GM18507 (cell line): Measurements from ENCODE around the gene AVL9.
"Not testable (repeated sequence)": the region's sequence is repeated elsewhere in the genome, so short reads cannot be mapped to it uniquely, and the experiment has no call there.

Experiments
- DNase-seq: peaks from one replicate; pipeline ENCODE4 v3.0.0; 2011; ENCODE audit warnings: low read depth; ENCODE audit not compliant: insufficient read length; ENCODE audit errors: extremely low spot score
- FAIRE-seq: peaks from 2 replicates; lab custom pipeline; 2011; peaks lifted over from hg19 to GRCh38; lab: Jason Lieb, UNC

Gene AVL9

DNA sequence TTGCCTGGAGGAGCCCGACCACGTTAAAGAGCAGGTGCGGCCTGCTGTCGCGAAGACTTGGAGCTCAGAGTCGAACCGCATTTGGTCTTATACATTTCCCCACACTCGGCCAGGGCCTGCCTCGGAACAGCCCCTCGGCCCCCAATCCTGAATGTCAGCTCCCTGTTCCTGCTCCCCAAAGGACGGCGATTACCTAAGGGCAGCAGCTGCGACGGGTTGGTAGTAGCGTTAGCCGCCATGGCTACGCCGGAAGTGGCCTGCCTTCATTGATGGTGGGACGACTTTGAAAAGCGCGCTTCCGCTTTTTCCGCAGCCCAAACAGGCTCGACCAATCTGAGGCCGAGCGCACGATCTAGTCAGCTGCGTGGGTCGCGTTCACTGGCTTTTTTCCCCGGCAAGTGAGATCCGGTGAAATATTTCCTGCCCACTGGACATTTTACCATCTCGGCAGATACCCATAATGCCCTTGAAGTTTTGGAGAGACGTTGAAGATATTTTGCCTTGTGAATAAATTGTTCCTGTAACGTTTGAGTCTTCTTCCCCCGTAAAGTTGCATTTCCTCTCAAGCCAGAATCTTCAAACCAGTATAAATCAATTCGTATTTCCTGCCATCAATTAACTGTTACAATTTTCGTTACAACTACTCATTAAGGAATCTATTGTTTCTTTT, 5.0 kb upstream of the AVL9 start, which contains the start of gene LSM5:
TSS of gene LSM5 (minus strand) at position 254 of the 670 bp plus-strand sequence. CDS start at position 239, 15 bp downstream.
- FAIRE-seq (peak; percentile 88), DNase-seq (peak; percentile 60)

- DNase-seq (no peak), FAIRE-seq (no peak)
These were observed 367 bp upstream of the AVL9 start for GRCh38 chr7:32494946-32495297.

- no peak for DNase-seq
- FAIRE-seq: peak; percentile 15
These were observed 944 bp downstream of the AVL9 start for GRCh38 chr7:32496052-32496813.

- not testable (repeated sequence) for FAIRE-seq, DNase-seq
These were observed 4.5 kb downstream of the AVL9 start for GRCh38 chr7:32499755-32500154.

DNA sequence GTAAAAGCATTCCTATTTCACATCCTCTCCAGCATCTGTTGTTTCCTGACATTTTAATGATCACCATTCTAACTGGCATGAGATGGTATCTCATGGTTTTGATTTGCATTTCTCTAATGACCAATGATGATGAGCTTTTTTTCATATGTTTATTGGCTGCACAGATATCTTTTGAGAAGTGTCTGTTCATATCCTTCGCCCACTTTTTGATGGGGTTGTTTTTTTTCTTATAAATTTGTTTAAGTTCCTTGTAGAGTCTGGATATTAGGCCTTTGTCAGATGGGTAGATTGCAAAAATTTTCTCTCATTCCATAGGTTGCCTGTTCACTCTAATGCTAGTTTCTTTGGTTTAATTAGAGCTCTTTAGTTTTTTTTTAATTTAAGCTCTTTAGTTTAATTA, 4.9 kb downstream of the AVL9 start:
- FAIRE-seq, DNase-seq: not testable (repeated sequence)

DNA sequence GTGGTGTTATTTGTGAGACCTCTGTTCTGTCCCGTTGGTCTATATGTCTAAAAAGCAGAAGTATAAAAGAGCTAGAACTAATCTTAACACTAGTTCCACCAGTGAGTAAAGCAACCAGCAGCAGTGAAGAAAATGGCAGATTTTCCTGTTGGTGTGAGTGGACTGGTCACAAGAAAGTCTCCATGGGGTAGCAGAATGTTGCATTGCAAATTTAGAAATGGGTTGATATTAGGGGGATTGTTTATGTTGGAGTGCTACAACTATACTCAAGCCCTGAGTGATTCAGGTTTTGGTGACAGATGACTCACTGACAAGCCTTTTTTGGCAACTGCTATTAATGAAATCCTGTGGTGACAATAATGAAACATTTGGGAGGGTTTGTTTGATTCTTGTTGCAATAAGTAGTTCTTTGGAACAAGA, 5.6 kb downstream of the AVL9 start:
- DNase-seq: no peak

DNA sequence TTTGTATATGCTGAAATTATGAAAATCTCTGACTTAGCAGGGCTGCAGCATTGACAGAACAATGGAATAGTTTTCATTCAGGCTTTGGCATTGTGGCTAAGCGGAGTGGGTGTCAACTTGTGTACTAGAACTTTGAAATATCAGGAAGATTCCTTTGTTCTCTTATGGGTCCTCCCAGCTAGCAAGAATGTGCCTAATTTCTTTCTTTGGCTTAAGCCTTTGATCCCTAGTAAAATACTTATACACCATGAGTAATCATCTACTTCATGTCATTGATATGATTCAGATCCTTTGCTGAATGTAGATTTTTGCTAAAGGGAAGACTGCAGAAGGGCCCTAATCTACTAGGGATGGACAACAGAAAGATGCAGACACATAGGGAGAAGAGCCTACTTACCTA, 6.2 kb downstream of the AVL9 start:
- DNase-seq (no peak), FAIRE-seq (no peak)

More for the DNA sequence above, 5.6 kb downstream of the AVL9 start:
- no peak for FAIRE-seq

GRCh38 chr7:32502728-32503127, 7.4 kb downstream of the AVL9 start:
- FAIRE-seq: no peak
- no peak for DNase-seq

- peak; percentile 64 for FAIRE-seq
- DNase-seq: no peak
These were observed 11.2 kb downstream of the AVL9 start for GRCh38 chr7:32506266-32507054.

DNA sequence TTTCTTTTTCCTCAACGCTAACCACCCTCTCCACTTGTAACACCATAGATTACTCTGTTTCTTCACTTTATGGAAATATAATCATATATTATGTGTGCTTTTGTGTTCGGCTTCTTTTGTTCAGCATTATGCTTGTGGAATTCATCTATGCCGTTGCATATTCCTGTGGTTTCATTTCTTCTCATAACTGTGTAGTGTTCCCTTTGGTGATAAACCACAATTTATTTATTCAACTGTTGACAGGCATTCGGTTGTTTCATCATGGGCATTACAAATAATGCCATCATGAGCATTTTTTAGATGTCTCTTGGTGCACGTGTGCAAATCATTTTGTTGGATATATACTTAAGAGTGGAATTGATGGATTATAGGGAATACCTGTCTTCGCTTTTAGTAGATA, 12.1 kb downstream of the AVL9 start:
- no peak for FAIRE-seq

DNA sequence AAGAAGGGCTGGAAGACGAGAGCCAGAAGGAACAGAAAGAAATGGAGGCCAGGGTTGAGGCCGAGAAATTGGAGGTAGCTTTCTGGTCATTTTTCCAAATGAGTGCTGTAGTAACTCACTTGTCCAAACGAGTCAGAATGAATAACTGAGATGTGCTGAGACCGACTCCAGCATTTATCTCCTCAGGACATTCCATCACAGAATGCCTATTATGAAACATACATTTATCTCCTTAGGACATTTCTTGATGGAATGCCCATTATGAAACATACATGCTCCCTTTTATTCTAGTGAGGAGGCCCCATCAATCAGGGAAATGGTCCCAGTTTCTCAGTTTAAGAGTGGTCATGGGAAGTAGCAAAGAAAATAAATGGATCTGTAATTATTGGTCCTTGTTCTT, 16.5 kb downstream of the AVL9 start:
- no peak for FAIRE-seq
- DNase-seq: no peak

More for the DNA sequence above, 12.1 kb downstream of the AVL9 start:
- no peak for DNase-seq

DNA sequence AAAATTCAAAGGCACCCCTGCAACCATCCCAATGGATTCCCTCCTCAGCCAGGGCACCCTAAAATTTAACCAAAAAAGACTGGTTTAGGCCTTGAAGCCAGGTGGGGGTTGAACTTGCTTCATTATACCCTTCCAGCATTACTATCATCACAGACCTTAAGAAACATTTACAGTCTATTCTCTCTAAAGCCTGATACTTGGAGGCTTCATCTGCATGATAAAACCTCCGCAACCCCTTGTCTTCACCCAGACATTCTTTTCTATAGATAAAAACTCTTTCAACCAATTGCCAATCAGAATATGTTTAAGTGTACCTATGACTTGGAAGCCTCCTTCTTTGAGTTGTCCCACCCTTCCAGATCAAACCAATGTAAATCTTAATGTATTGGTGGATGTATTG, 17.9 kb downstream of the AVL9 start:
- DNase-seq (no peak), FAIRE-seq (no peak)

DNA sequence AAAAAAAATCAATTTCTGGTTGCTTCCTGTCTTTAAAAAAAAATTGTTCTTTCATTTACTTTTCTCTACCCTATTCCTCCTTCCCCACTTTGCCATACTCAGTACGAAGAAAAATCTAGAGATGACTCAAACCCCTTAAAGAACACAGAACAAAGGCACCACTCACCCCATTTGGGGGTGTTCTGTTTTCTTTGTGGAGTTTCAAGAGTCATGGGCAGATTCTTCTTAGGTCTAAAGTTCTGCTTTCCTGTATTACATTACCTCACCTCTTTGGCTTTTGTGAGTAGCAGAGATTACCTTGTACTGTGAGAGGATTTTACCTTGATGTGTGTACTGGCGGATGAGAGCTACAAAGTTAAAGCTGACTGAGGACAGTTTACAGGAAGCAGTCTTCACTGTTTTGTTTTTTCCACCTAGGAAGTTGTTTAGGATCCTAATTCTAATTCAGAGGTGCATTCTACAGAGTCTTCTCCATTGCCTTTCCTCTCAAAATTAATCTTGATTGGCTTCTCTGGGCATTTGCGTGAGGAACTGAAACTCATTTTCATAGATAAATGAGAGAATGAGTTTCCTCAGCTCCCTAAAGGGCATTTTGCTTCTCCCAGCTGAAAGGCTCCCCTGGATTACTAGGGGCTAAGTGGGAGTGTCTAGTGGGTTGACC, 20.7 kb downstream of the AVL9 start:
- DNase-seq (no peak), FAIRE-seq (peak; percentile 42)

DNA sequence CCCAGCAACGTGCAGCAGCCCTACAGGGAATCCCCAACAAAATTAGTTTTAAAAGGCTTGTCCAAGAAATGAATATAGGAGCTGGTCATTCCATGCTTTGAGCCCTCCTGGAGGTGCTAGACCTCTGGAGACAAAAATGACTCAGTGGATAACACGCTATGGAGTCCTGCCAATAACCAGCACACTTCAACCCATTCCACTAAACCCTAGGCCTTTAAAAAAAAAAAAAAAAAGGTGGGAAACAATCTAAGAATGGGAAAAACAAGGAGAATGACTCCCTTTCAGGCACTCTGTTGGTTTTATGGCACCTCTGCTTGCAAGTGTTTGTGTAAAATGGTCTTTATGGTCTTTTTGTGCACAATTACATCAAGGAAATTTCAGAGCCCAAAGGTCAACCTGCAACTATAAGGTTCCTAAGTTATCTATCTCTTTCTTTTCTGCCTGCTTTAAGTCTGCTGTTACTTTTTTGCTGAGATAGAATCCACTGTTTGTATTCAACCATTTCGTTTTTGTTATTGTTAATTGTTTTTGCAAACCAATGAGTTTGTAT, 21.3 kb downstream of the AVL9 start:
- FAIRE-seq (no peak), DNase-seq (no peak)

- FAIRE-seq (no peak), DNase-seq (no peak)
These were observed 23.3 kb downstream of the AVL9 start for GRCh38 chr7:32518534-32519140.

- FAIRE-seq (no peak), DNase-seq (no peak)
These were observed 24.5 kb downstream of the AVL9 start for GRCh38 chr7:32519763-32520162.

GRCh38 chr7:32522746-32523530, 27.6 kb downstream of the AVL9 start:
- no peak for FAIRE-seq
- DNase-seq: no peak

- FAIRE-seq (no peak), DNase-seq (no peak)
These were observed 29.3 kb downstream of the AVL9 start for GRCh38 chr7:32524631-32525030.
